ENCODE data around the gene CLPTM1. TPM values are rescaled to one million over a fixed set of nuclear protein-coding genes. Genes with fewer than 3 reads are reported as not detected.
"Not testable (repeated sequence)": the region's sequence is repeated elsewhere in the genome, so short reads cannot be mapped to it uniquely, and the experiment has no call there.

Gene CLPTM1
- polyA plus RNA-seq, 3 donors from 2014 or later: 20.8 to 33.1 (median 21.2) TPM

DNA sequence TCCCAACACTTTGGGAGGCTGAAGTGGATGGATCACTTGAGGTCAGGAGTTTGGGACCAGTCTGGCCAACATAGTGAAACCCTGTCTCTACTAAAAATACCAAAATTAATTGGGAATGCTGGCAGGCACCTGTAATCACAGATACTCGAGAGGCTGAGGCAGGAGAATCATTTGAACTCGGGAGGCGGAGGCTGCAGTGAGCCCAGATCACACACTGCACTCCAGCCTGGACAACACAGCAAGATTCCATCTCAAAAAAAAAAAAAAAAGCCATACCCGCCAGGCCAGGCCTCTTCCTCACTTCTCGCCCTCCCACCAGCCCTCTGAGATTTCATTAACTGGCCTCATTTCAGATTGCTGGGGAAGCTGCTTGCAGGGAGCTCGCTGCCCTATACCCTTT is 38.3 kb downstream of the CLPTM1 start:
- H3K4me1 Mint-ChIP-seq: peaks cover 0 to 1% of the 10 kb centered on the region in 2 donors
- H3K27me3 Mint-ChIP-seq (ENCODE audit: low read depth in 3 of 3): peaks cover 0 to 8% (median 5%) of the 10 kb centered on the region in 3 donors
- H3K4me3 Mint-ChIP-seq: no peak overlapping the region
- no peak overlapping the region for H3K27ac Mint-ChIP-seq
- peaks cover 0 to 8% (median 0%) of the 10 kb centered on the region in 3 donors for H3K36me3 Mint-ChIP-seq
- DNase-seq: no peak
- no peaks in the 10 kb centered on the region for H3K9me3 Mint-ChIP-seq

DNA sequence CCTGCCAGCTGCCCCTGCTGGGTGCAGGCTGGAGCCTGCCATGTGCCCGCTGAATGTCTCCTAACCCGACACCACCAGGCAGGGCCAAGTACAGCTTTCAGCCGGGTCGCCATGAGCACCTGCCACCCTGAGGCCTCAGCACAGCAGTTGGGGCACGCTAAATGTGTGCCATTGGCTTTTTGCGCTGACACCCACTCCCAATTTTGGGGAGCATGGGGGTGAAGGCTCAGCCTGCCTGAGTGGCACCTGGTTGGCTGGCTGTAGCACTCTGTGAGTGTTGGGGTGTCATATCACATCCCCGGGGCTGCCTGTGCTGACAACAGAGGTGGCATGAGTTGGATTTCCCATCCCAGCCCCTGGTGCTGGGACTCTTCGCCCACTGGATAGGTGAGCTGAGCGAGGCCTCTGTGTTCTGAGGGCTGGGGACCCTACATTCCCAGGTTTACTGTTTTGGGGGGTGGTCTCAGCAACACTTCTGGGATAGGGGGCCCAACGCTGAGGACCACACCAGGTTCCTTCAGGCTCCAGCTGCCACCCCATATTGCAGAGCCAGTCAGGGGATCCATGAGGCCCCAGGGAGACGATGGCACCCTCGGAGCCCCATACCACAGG is 38.9 kb downstream of the CLPTM1 start:
- Mint-ChIP-seq H3K4me3 (no peak overlapping the region), H3K4me1 (peaks cover 0 to 1% of the 10 kb centered on the region in 2 donors), H3K27ac (no peak overlapping the region), H3K9me3 (no peaks in the 10 kb centered on the region), H3K36me3 (peaks cover 0 to 6% (median 0%) of the 10 kb centered on the region in 3 donors), H3K27me3 (ENCODE audit: low read depth in 3 of 3) (peaks cover 0 to 5% (median 5%) of the 10 kb centered on the region in 3 donors)
- DNase-seq: no peak

DNA sequence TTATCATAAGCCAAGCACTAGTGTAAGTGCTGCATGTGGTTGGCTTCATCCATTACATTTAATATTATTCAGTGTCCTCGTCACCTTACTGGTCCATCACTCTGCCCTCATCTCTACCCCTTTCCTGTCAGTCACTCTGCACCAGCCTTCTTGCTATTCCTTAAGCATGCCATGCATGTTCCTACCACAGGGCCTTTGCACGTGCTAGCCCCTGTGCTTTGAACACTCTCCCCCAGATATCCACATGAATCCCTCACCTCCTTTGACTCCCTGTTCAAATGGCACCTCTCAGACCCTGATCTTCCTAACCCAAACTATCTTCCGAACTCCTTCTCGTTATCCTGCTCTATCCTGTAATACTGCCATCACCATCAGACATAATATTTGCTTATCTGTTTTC is 42.8 kb downstream of the CLPTM1 start:
- H3K4me3 Mint-ChIP-seq: no peak overlapping the region

DNA sequence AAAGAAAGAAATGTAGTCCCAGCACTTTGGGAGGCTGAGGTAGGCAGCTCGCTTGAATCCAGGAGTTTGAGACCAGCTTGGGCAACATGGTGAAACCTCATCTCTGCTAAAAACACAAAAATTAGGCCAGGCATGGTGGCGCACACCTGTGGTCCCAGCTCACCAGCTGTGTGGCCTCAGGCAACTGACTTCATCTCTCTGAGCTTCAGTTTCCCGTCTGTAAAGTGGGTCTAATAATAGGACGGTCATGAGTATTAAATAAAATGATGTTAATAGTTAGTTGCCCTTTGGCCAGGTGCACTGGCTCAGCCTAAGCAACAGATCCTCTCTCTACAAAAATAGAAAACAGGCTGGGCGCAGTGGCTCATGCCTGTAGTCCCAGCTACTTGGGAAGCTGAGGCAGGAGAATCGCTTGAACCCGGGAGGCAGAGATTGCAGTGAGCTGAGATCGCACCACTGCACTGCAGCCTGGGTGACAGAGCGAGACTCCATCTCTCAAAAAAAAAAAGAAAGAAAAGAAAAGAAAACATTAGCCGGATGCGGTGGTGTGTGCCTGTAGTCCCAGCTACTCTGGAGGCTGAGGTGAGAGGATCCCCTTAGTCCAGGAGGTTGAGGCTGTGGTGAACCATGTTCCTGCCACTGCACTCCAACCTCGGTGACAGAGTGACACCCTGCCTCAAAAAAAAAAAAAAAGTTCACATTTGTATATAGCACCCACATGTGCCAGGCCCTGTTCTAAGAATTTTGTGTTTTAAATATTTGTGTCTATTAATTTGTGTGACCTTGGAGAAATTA is 44.1 kb downstream of the CLPTM1 start:
- peaks cover 12 to 15% (median 13%) of the 10 kb centered on the region in 3 donors for H3K27me3 Mint-ChIP-seq (ENCODE audit: low read depth in 3 of 3)
- peak overlapping the region in 2 of 5 donors; percentile 57 to 65 for H3K4me3 Mint-ChIP-seq
- not testable (repeated sequence) for H3K9me3 Mint-ChIP-seq, H3K36me3 Mint-ChIP-seq
- peaks cover 10 to 13% of the 10 kb centered on the region in 2 donors for H3K4me1 Mint-ChIP-seq
- DNase-seq: peak in 1 of 3 donors; percentile 41
- H3K27ac Mint-ChIP-seq: peak overlapping the region; percentile 78 to 99 (median 94)

More for the DNA sequence above, 42.8 kb downstream of the CLPTM1 start:
- Mint-ChIP-seq H3K27me3 (ENCODE audit: low read depth in 3 of 3) (peaks cover 13 to 15% (median 15%) of the 10 kb centered on the region in 3 donors), H3K27ac (peak overlapping the region in 3 of 6 donors; percentile 13 to 99 (median 36)), H3K9me3 (no peaks in the 10 kb centered on the region), H3K36me3 (no peaks in the 10 kb centered on the region), H3K4me1 (peaks cover 10 to 11% of the 10 kb centered on the region in 2 donors)
- no peak for DNase-seq

DNA sequence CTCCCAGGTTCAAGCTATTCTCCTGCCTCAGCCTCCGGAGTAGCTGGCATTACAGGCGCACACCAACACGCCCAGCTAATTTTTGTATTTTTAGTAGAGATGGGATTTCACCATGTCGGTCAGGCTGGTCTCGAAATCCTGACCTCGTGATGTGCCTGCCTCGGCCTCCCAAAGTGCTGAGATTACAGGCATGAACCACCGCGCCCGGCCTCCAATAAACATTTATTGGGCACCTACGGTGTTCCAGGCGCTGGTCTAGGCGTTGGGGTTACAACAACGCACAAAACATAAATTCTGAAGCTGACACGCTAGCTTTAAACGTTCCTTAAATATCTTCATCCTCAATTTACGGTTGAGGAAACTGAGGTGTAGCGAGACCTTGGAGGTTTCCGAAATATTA is 45.5 kb downstream of the CLPTM1 start:
- Mint-ChIP-seq H3K4me1 (peaks cover 10 to 13% of the 10 kb centered on the region in 2 donors), H3K27me3 (ENCODE audit: low read depth in 3 of 3) (peaks cover 10 to 15% (median 12%) of the 10 kb centered on the region in 3 donors), H3K4me3 (peak overlapping the region; percentile 52 to 70 (median 65)), H3K27ac (peak overlapping the region; percentile 78 to 99 (median 90))
- not testable (repeated sequence) for DNase-seq, H3K36me3 Mint-ChIP-seq, H3K9me3 Mint-ChIP-seq

DNA sequence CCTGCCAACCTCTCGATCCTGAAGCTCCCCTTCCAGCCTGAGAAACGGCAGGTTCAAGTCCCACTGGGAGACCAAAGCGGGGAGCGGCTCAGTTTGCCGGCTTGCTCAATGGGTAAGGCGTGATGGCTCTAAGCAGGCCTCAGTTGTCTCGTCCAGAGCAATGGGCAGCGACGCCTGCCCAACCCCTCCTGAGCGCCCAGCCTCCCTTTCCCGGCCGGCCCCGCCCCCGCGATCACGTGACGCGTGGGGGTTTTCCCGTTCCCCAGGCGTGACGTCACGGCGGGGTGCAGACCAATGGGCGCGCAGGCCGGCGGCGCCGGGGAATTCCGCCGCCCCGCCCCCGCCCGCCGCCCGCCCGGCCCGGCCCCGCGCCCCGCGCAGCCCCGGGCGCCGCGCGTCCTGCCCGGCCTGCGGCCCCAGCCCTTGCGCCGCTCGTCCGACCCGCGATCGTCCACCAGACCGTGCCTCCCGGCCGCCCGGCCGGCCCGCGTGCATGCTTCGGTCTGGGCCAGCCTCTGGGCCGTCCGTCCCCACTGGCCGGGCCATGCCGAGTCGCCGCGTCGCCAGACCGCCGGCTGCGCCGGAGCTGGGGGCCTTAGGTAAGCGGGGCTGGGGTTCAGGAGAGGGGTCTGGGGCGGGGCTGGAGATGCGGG is 46.0 kb downstream of the CLPTM1 start, which contains the start of gene RELB:
Gene RELB, plus strand, starts transcription at position 378 of the 653 bp plus-strand sequence. Its CDS starts 116 bp downstream, at position 494.
- DNase-seq: peak; percentile 95 to 96 (median 96)
- peaks cover 0 to 4% (median 0%) of the 10 kb centered on the region in 3 donors for H3K36me3 Mint-ChIP-seq
- peaks cover 16 to 18% of the 10 kb centered on the region in 2 donors for H3K4me1 Mint-ChIP-seq
- peak within 1 kb of the TSS; percentile 93 to 99 (median 98) for H3K4me3 Mint-ChIP-seq
- H3K9me3 Mint-ChIP-seq: no peaks in the 10 kb centered on the region
- H3K27ac Mint-ChIP-seq: peak within 1 kb of the TSS; percentile 98 to 100 (median 100)
- H3K27me3 Mint-ChIP-seq (ENCODE audit: low read depth in 3 of 3): peaks cover 10 to 16% (median 15%) of the 10 kb centered on the region in 3 donors

DNA sequence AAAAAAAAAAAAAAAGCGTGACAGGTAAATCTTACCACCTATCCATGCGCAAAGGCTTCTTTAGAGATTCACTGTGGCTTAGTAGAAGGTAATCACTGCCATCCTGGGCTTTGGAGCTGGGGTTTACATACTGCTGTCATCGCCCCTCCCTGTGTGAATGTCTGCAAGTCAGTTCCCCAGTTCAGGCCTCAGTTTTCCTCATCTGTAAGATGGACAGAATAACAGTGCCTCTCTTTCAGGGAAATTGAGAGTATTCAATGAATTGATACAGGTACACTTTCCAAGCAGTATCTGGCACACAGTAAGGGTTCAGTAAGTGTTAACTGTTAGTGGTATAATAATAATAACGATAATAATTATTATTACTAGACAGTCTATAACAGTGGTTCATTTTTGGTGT is 48.3 kb downstream of the CLPTM1 start:
- H3K4me1 Mint-ChIP-seq: peaks cover 25 to 26% of the 10 kb centered on the region in 2 donors
- H3K9me3 Mint-ChIP-seq: no peaks in the 10 kb centered on the region
- DNase-seq: no peak
- H3K4me3 Mint-ChIP-seq: peak overlapping the region in 2 of 5 donors; percentile 38 to 65
- H3K27ac Mint-ChIP-seq: peak overlapping the region in 2 of 6 donors; percentile 26 to 76
- H3K27me3 Mint-ChIP-seq (ENCODE audit: low read depth in 3 of 3): peaks cover 8 to 26% (median 18%) of the 10 kb centered on the region in 3 donors
- H3K36me3 Mint-ChIP-seq: peaks cover 0 to 9% (median 0%) of the 10 kb centered on the region in 3 donors

DNA sequence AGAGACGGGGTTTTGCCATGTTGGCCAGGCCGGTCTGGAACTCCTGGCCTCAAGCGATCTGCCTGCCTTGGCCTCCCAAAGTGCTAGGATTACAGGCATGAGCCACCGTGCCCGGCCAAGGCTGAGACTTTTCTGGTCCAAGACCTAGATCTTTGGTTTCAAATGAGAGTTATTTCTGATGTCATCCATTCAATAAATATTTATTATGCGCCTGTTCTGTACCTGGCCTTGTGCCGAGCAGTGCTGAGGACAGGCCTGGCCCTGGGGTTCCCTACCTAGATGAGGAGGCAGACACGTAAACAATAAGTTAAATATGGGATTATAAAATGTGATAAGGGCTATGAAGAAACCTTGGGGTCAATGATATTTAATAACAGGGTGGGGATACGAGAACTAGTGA is 50.6 kb downstream of the CLPTM1 start:
- Mint-ChIP-seq H3K27me3 (ENCODE audit: low read depth in 3 of 3) (peaks cover 9 to 27% (median 10%) of the 10 kb centered on the region in 3 donors), H3K36me3 (peaks cover 0 to 9% (median 3%) of the 10 kb centered on the region in 3 donors), H3K4me1 (peaks cover 25 to 26% of the 10 kb centered on the region in 2 donors), H3K9me3 (no peaks in the 10 kb centered on the region), H3K4me3 (no peak overlapping the region), H3K27ac (peak overlapping the region in 3 of 6 donors; percentile 9 to 54 (median 15))
- DNase-seq: no peak

DNA sequence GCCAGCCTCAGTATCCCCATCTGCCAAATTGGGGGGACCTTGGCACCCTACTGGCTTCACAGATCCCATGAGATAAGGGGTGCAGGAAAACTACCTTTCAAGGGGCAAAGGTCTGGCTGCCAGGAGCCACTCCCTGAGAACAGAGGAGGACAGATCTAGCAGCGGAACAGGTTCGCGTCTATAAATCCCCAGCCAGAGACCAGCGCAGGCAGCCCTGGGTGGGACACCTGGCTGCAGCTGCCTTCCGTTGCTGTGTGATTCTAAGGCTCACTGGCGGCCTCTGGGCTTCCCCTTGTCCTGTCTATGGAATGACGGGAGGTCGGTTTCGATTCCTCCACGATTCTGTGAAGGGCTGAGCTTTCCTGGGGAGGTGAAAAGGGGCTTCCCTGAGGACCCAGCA is 53.4 kb downstream of the CLPTM1 start:
- Mint-ChIP-seq H3K36me3 (peaks cover 0 to 16% (median 3%) of the 10 kb centered on the region in 3 donors), H3K4me1 (peaks cover 12 to 16% of the 10 kb centered on the region in 2 donors), H3K9me3 (no peaks in the 10 kb centered on the region), H3K4me3 (no peak overlapping the region), H3K27ac (no peak overlapping the region), H3K27me3 (ENCODE audit: low read depth in 3 of 3) (peaks cover 1 to 27% (median 5%) of the 10 kb centered on the region in 3 donors)
- no peak for DNase-seq

DNA sequence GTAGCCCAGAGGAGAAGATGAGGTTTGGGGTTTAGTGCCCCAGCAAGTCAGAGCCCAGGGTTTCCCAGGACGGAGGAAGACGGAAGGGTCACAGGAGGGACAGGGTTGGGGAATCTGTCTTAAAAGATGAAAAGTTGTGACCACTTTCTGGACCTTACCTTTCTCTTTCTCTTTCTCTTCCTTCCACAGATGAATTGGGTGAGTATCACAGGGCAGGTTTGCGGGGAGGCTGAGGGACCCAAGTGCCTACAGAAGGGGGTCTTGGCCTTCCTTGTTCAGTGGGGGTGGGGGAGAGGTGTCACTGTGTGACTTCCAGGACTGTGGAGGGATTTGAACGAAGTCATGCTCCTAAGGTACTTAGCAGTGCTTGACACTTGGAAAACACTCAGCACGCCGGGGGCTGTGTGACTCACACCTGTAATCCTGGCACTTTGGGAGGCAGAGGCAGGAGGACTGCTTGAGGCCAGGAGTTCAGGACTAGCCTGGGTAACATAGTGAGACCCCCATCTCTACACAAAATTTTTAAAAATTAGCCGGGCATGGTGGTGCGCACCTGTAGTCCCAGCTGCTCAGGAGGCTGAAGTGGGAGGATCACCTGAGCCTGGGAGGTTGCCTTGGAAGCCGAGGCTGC is 54.6 kb downstream of the CLPTM1 start:
- Mint-ChIP-seq H3K27ac (peak overlapping the region in 2 of 6 donors; percentile 47 to 80), H3K4me3 (no peak overlapping the region), H3K36me3 (peaks cover 0 to 16% (median 3%) of the 10 kb centered on the region in 3 donors), H3K4me1 (peaks cover 12 to 16% of the 10 kb centered on the region in 2 donors), H3K27me3 (ENCODE audit: low read depth in 3 of 3) (peaks cover 1 to 28% (median 5%) of the 10 kb centered on the region in 3 donors), H3K9me3 (no peaks in the 10 kb centered on the region)
- DNase-seq: no peak

DNA sequence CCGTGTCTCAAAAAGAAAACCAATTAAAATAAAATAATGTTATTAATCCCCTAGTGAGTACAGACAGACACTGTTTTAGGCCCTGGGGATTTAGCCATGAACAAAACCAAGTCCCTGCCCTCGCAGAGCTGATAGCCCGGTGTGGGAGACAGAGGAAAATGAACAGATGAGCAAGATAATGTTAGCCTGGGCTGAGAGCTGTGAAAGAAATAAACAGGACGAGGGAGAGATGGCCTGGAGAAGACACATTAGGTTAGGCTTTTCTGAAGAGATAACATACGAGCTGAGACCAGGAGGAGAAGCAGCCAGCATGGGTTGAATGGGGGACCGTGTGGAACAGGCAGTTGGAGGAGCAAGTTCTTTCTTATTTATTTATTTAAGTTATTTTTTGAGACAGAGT is 55.1 kb downstream of the CLPTM1 start:
- Mint-ChIP-seq H3K36me3 (peaks cover 0 to 16% (median 3%) of the 10 kb centered on the region in 3 donors), H3K27me3 (ENCODE audit: low read depth in 3 of 3) (peaks cover 1 to 28% (median 5%) of the 10 kb centered on the region in 3 donors), H3K4me1 (peaks cover 12 to 16% of the 10 kb centered on the region in 2 donors), H3K27ac (peak overlapping the region in 4 of 6 donors; percentile 3 to 67 (median 11)), H3K9me3 (no peaks in the 10 kb centered on the region), H3K4me3 (no peak overlapping the region)
- DNase-seq: no peak

DNA sequence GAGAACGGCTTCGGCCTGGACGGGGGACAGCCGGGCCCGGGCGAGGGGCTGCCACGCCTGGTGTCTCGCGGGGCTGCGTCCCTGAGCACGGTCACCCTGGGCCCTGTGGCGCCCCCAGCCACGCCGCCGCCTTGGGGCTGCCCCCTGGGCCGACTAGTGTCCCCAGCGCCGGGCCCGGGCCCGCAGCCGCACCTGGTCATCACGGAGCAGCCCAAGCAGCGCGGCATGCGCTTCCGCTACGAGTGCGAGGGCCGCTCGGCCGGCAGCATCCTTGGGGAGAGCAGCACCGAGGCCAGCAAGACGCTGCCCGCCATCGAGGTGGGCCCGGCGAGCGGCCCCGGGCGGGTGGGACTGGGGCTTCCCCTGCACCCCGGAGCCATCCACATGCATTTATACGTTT is 56.8 kb downstream of the CLPTM1 start:
- H3K36me3 Mint-ChIP-seq: peaks cover 0 to 9% (median 3%) of the 10 kb centered on the region in 3 donors
- H3K27ac Mint-ChIP-seq: peak overlapping the region in 1 of 6 donors; percentile 50

More for the DNA sequence above, 56.8 kb downstream of the CLPTM1 start:
- Mint-ChIP-seq H3K4me3 (no peak overlapping the region), H3K4me1 (peaks cover 14% of the 10 kb centered on the region in 2 donors), H3K27me3 (ENCODE audit: low read depth in 3 of 3) (peaks cover 1 to 20% (median 2%) of the 10 kb centered on the region in 3 donors), H3K9me3 (no peaks in the 10 kb centered on the region)
- DNase-seq: no peak

Measured in immature natural killer cell (primary cell).